Rectal smooth muscle tissue (tissue), 1 donor: ENCODE measurements around the gene PTPRU.

Experiments
- H3K27ac ChIP-seq: one replicate; pipeline ENCODE4 v1.7.0; 2013; ENCODE audit warnings: low read depth, low read length, inconsistent platforms
- H3K27me3 ChIP-seq: one replicate; pipeline ENCODE4 v1.7.0; 2013; ENCODE audit warnings: low read length; ENCODE audit not compliant: control insufficient read depth, insufficient read depth
- H3K36me3 ChIP-seq: one replicate; pipeline ENCODE4 v1.7.0; 2013; ENCODE audit warnings: low read length; ENCODE audit not compliant: control insufficient read depth, insufficient read depth
- H3K4me1 ChIP-seq: one replicate; pipeline ENCODE4 v1.7.0; 2013; ENCODE audit warnings: low read length; ENCODE audit not compliant: control insufficient read depth, insufficient read depth
- H3K4me3 ChIP-seq: one replicate; pipeline ENCODE4 v1.7.0; 2013; ENCODE audit warnings: low read length
- H3K9ac ChIP-seq: one replicate; pipeline ENCODE4 v1.7.0; 2013; ENCODE audit warnings: low read length

Gene PTPRU

GRCh38 chr1:29349871-29350491 is 113.7 kb downstream of the PTPRU start:
- peaks cover 5% of the 10 kb centered on the region for H3K27me3 ChIP-seq
- H3K36me3 ChIP-seq = no peaks in the 10 kb centered on the region

GRCh38 chr1:29352719-29353420 is 116.5 kb downstream of the PTPRU start:
- no peak overlapping the region for H3K27ac ChIP-seq
- H3K4me3 ChIP-seq = no peak overlapping the region
- no peaks in the 10 kb centered on the region for H3K36me3 ChIP-seq
- H3K4me1 ChIP-seq = no peaks in the 10 kb centered on the region
- H3K9ac ChIP-seq = no peak overlapping the region
- peaks cover 5% of the 10 kb centered on the region for H3K27me3 ChIP-seq

More at GRCh38 chr1:29349871-29350491, 113.7 kb downstream of the PTPRU start:
- H3K4me1 ChIP-seq = no peaks in the 10 kb centered on the region
- no peak overlapping the region for H3K27ac ChIP-seq
- no peak overlapping the region for H3K4me3 ChIP-seq
- H3K9ac ChIP-seq = no peak overlapping the region

GRCh38 chr1:29354511-29355098 is 118.3 kb downstream of the PTPRU start:
- H3K36me3 ChIP-seq = no peaks in the 10 kb centered on the region
- H3K27me3 ChIP-seq = peaks cover 5% of the 10 kb centered on the region
- no peak overlapping the region for H3K4me3 ChIP-seq
- H3K9ac ChIP-seq = no peak overlapping the region
- H3K4me1 ChIP-seq = no peaks in the 10 kb centered on the region
- no peak overlapping the region for H3K27ac ChIP-seq

DNA sequence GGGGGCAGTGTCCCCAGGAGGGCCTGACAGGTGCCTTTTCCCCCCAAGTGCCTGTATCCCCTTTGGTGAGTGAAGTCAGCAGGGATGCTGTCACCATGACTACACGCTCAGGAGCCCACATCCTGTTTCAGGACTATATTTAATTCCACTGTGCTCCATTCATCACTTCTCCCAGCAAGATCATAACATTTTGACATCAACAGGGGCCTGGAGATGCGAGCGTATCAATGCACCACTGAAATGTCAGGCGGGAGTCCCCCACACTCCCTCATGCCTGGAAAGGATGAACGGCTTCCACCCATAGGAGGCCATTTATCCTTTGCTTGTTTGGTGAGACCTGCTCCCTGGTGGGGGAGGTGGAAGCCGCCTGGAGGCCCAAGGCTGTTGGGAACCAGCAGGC is 119.1 kb downstream of the PTPRU start:
- Histone ChIP-seq H3K36me3 (no peaks in the 10 kb centered on the region), H3K4me3 (no peak overlapping the region), H3K9ac (no peak overlapping the region), H3K27ac (no peak overlapping the region), H3K4me1 (no peaks in the 10 kb centered on the region), H3K27me3 (peaks cover 5% of the 10 kb centered on the region)

DNA sequence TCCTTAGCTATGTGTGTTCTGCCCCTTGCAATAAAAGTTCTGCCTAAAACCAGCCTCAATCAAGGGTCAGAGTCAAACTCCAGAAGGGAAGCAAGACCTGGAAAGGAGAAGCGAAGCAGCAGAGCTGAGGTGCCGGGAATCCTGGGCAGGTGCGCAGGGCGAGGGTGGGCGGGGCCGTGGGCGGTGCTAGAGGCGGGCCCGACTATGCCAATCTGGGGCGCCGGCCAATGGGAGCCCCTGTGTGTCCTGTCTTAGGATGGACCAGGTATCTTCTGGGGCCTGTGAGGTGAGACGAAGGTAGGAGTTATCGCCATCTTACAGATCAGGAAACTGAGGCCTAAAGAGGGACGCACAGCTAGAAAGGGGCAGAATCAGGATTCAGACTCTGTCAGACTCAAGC is 120.3 kb downstream of the PTPRU start:
- Histone ChIP-seq H3K4me1 (no peaks in the 10 kb centered on the region), H3K9ac (no peak overlapping the region), H3K27ac (no peak overlapping the region), H3K4me3 (no peak overlapping the region), H3K27me3 (peaks cover 5% of the 10 kb centered on the region), H3K36me3 (no peaks in the 10 kb centered on the region)

DNA sequence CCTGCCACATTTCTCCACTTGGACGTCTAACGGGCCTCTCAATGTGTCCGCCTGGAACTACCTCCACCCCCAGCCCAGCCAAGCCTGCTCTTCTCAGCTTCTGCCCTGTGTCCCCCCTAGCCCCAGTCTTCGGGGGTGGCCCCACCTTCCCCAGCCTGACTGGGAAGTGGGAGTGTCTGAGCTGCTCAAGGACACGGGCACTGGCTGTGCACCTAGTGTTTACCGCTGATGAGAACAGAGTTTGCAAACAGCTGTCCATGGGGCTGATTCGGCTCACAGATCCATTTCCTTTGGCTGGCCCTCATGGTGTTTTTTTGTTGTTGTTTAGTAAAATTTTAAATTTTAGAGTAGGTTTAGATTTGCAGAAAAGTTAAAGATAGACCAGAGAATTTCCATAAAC is 121.1 kb downstream of the PTPRU start:
- H3K4me1 ChIP-seq = no peaks in the 10 kb centered on the region
- H3K27ac ChIP-seq = no peak overlapping the region
- no peaks in the 10 kb centered on the region for H3K36me3 ChIP-seq
- H3K9ac ChIP-seq = no peak overlapping the region
- H3K27me3 ChIP-seq = peaks cover 5% of the 10 kb centered on the region
- H3K4me3 ChIP-seq = no peak overlapping the region

GRCh38 chr1:29358183-29358582 is 121.9 kb downstream of the PTPRU start:
- peaks cover 2% of the 10 kb centered on the region for H3K27me3 ChIP-seq
- no peaks in the 10 kb centered on the region for H3K4me1 ChIP-seq
- H3K36me3 ChIP-seq = no peaks in the 10 kb centered on the region
- H3K9ac ChIP-seq = no peak overlapping the region
- H3K4me3 ChIP-seq = no peak overlapping the region
- no peak overlapping the region for H3K27ac ChIP-seq

DNA sequence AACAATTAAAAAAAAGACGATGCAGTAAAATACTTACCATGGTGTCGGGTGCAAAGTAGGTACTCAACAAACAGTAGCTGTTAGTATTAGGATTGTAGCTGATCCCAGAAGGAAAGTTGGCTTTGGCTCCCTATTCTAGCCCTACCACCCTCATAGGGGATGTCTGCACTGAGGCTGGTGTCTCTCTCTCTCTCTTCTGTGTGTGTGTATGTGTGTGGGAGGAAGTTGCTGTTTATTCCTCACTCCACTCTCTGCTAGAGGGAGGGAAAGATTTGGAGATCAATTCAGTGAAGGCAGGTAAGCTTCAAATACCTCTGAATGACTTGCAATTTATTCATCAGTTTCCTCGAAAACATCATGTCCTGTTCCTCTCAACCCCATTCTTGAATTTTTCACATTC is 124.4 kb downstream of the PTPRU start:
- Histone ChIP-seq H3K9ac (no peak overlapping the region), H3K27me3 (no peaks in the 10 kb centered on the region), H3K4me3 (no peak overlapping the region), H3K27ac (no peak overlapping the region), H3K4me1 (no peaks in the 10 kb centered on the region), H3K36me3 (no peaks in the 10 kb centered on the region)

DNA sequence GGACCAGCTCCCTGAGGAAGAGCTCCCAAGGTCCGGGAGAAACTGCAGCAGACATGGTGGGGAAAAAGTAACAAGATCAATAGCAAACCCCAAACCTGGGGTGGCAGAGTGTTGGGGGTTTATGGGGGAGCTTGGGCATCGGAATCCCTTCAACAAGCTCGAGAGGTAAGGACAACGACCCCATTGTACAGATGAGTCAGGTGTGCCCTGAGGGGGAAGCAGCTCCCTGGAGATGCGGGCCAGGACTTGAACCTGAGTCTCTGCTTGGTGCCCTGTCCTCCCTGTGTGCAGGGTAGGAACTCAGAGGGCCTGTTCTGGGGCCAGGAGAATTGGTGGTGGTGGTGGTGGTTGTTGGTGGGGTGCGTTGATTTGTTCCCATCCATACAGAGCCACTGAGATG is 125.4 kb downstream of the PTPRU start:
- no peak overlapping the region for H3K27ac ChIP-seq
- H3K4me1 ChIP-seq = no peaks in the 10 kb centered on the region
- H3K36me3 ChIP-seq = no peaks in the 10 kb centered on the region
- H3K4me3 ChIP-seq = no peak overlapping the region
- no peak overlapping the region for H3K9ac ChIP-seq
- no peaks in the 10 kb centered on the region for H3K27me3 ChIP-seq

- Histone ChIP-seq H3K27ac (no peak overlapping the region), H3K4me3 (no peak overlapping the region), H3K4me1 (no peaks in the 10 kb centered on the region), H3K9ac (no peak overlapping the region), H3K27me3 (no peaks in the 10 kb centered on the region), H3K36me3 (no peaks in the 10 kb centered on the region)
These were observed 125.8 kb downstream of the PTPRU start for GRCh38 chr1:29362116-29362515.

- H3K4me1 ChIP-seq = no peaks in the 10 kb centered on the region
- no peaks in the 10 kb centered on the region for H3K27me3 ChIP-seq
These were observed 126.4 kb downstream of the PTPRU start for GRCh38 chr1:29362764-29363163.

DNA sequence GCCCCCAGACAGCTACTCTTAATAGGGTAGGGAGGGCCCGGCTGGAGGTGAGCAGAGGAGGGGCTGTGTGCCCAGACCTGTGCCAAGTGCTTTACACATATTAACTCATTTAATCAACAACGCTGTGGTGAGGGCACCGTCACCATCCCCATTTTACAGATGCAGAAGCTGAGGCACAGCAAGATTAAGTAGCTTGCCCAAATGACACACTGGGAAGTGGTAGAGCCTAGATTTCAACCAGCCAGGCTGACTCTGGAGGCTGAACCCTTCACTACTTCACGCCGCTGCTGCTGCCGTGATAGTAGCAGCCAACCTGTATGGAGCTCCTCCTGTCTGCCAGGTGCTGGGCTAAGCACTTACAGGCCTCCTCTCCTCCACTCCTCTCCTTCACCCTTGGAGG is 127.2 kb downstream of the PTPRU start:
- no peak overlapping the region for H3K4me3 ChIP-seq
- H3K9ac ChIP-seq = no peak overlapping the region
- no peaks in the 10 kb centered on the region for H3K4me1 ChIP-seq
- no peaks in the 10 kb centered on the region for H3K27me3 ChIP-seq
- H3K36me3 ChIP-seq = no peaks in the 10 kb centered on the region
- H3K27ac ChIP-seq = no peak overlapping the region

More at GRCh38 chr1:29362764-29363163, 126.4 kb downstream of the PTPRU start:
- Histone ChIP-seq H3K9ac (no peak overlapping the region), H3K27ac (no peak overlapping the region), H3K36me3 (no peaks in the 10 kb centered on the region), H3K4me3 (no peak overlapping the region)
